Measurements from ENCODE around the gene GPR180. TPM values are rescaled to one million over a fixed set of nuclear protein-coding genes. Genes with fewer than 3 reads are reported as not detected.
"Not testable (repeated sequence)": the region's sequence is repeated elsewhere in the genome, so short reads cannot be mapped to it uniquely, and the experiment has no call there.

The GPR180 gene
- total RNA-seq, 1 donor from 2014 or later: 10.2 TPM

GRCh38 chr13:94595950-94596574 lies 5.6 kb upstream of the GPR180 start, which contains the start of gene TGDS:
TSS of gene TGDS (minus strand) at chr13:94596152. CDS start at chr13:94596136, 16 bp downstream.
- FAIRE-seq (no peak), DNase-seq (ENCODE audit: low spot score in 2 of 2) (peak; percentile 68 to 78)

GRCh38 chr13:94596575-94596971 lies 5.1 kb upstream of the GPR180 start:
- DNase-seq (ENCODE audit: low spot score in 2 of 2): no peak
- FAIRE-seq: no peak

GRCh38 chr13:94598281-94598680 lies 3.4 kb upstream of the GPR180 start:
- DNase-seq (ENCODE audit: low spot score in 2 of 2) (no peak), FAIRE-seq (no peak)

- no peak for DNase-seq (ENCODE audit: low spot score in 2 of 2)
- no peak for FAIRE-seq
Observed at GRCh38 chr13:94599877-94600276, 1.8 kb upstream of the GPR180 start.

GRCh38 chr13:94602467-94602866 lies 810 bp downstream of the GPR180 start:
- DNase-seq (ENCODE audit: low spot score in 2 of 2): no peak
- no peak for FAIRE-seq

GRCh38 chr13:94607056-94607455 lies 5.4 kb downstream of the GPR180 start:
- DNase-seq (ENCODE audit: low spot score in 2 of 2): no peak
- no peak for FAIRE-seq

GRCh38 chr13:94607939-94608338 lies 6.3 kb downstream of the GPR180 start:
- FAIRE-seq (no peak), DNase-seq (ENCODE audit: low spot score in 2 of 2) (no peak)

GRCh38 chr13:94608586-94608985 lies 6.9 kb downstream of the GPR180 start:
- no peak for DNase-seq (ENCODE audit: low spot score in 2 of 2)

GRCh38 chr13:94609196-94609595 lies 7.5 kb downstream of the GPR180 start:
- DNase-seq (ENCODE audit: low spot score in 2 of 2): no peak
- no peak for FAIRE-seq

More at GRCh38 chr13:94608586-94608985, 6.9 kb downstream of the GPR180 start:
- FAIRE-seq: no peak

- no peak for FAIRE-seq
Observed at GRCh38 chr13:94610475-94610874, 8.8 kb downstream of the GPR180 start.

GRCh38 chr13:94612050-94612449 lies 10.4 kb downstream of the GPR180 start:
- DNase-seq (ENCODE audit: low spot score in 2 of 2) (no peak), FAIRE-seq (no peak)

More at GRCh38 chr13:94610475-94610874, 8.8 kb downstream of the GPR180 start:
- no peak for DNase-seq (ENCODE audit: low spot score in 2 of 2)

GRCh38 chr13:94613051-94613450 lies 11.4 kb downstream of the GPR180 start:
- no peak for FAIRE-seq
- no peak for DNase-seq (ENCODE audit: low spot score in 2 of 2)

- FAIRE-seq: peak; percentile 90
- peak in 1 of 2 donors; percentile 26 for DNase-seq (ENCODE audit: low spot score in 2 of 2)
Observed at GRCh38 chr13:94617389-94618000, 15.8 kb downstream of the GPR180 start.

GRCh38 chr13:94620286-94620896 lies 18.7 kb downstream of the GPR180 start:
- DNase-seq (ENCODE audit: low spot score in 2 of 2): no peak
- peak; percentile 13 for FAIRE-seq

GRCh38 chr13:94622344-94622743 lies 20.7 kb downstream of the GPR180 start:
- FAIRE-seq: no peak
- DNase-seq (ENCODE audit: low spot score in 2 of 2): no peak

- no peak for FAIRE-seq
Observed at GRCh38 chr13:94623316-94623715, 21.7 kb downstream of the GPR180 start.

GRCh38 chr13:94630858-94631257 lies 29.2 kb downstream of the GPR180 start:
- FAIRE-seq: no peak
- no peak for DNase-seq (ENCODE audit: low spot score in 2 of 2)

More at GRCh38 chr13:94623316-94623715, 21.7 kb downstream of the GPR180 start:
- no peak for DNase-seq (ENCODE audit: low spot score in 2 of 2)

- no peak for DNase-seq (ENCODE audit: low spot score in 2 of 2)
Observed at GRCh38 chr13:94632226-94632980, 30.7 kb downstream of the GPR180 start.

GRCh38 chr13:94636096-94636495 lies 34.4 kb downstream of the GPR180 start:
- not testable (repeated sequence) for FAIRE-seq; DNase-seq (ENCODE audit: low spot score in 2 of 2)

More at GRCh38 chr13:94632226-94632980, 30.7 kb downstream of the GPR180 start:
- FAIRE-seq: no peak

GRCh38 chr13:94636942-94637578 lies 35.4 kb downstream of the GPR180 start:
- FAIRE-seq (no peak), DNase-seq (ENCODE audit: low spot score in 2 of 2) (no peak)
